OCI-LY7 (cell line): Measurements from ENCODE around the gene KIF21B. TPM values are rescaled to one million over a fixed set of nuclear protein-coding genes. Genes with fewer than 3 reads are reported as not detected.

Source experiments
- BruUV-seq: library from RNA; stranded (reverse); fragments of 400-500 nt; replicated peaks from 2 replicates; lab custom pipeline; 2021; lab: Mats Ljungman, UMichigan
- CTCF ChIA-PET: fragments of 300-600 bp; sonication (Branson Sonifier 250); formaldehyde crosslinking; loops from one replicate; lab custom pipeline; 2022; ENCODE audit warnings: antibody characterized with exemption; ENCODE audit not compliant: unreplicated experiment; lab: Charles Lee
- POLR2A ChIA-PET: fragments of 300-600 bp; sonication (Branson Sonifier 250); formaldehyde crosslinking; loops from one replicate; lab custom pipeline; 2022; ENCODE audit warnings: antibody characterized with exemption; lab: Charles Lee
- DNase-seq: peaks from one replicate; pipeline ENCODE4 v3.0.0-alpha.2; 2015; ENCODE audit warnings: low spot score
- H2AFZ ChIP-seq: fragments of 200-600 bp; sonication (generic), shearing (Covaris generic); 2 replicates; pipeline ENCODE4 v1.6.1; 2014; ENCODE audit warnings: mild to moderate bottlenecking, antibody characterized with exemption, low read length, moderate library complexity
- H3K27ac ChIP-seq: fragments of 200-600 bp; sonication (generic); 2 replicates; pipeline ENCODE4 v1.5.1; 2014; ENCODE audit warnings: mixed run types, low read depth, mild to moderate bottlenecking, moderate library complexity, low read length, inconsistent platforms; ENCODE audit not compliant: poor library complexity, severe bottlenecking
- H3K36me3 ChIP-seq: fragments of 200-600 bp; sonication (generic); 2 replicates; pipeline ENCODE4 v1.6.1; 2014; ENCODE audit warnings: mild to moderate bottlenecking, antibody characterized with exemption, low read length, moderate library complexity, mixed read lengths; ENCODE audit not compliant: insufficient read depth
- H3K4me1 ChIP-seq: fragments of 200-600 bp; sonication (generic); 2 replicates; pipeline ENCODE4 v1.5.1; 2014; ENCODE audit warnings: mild to moderate bottlenecking, low read length; ENCODE audit not compliant: insufficient read depth, poor library complexity, severe bottlenecking
- H3K4me2 ChIP-seq: fragments of 200-600 bp; sonication (generic); 2 replicates; pipeline ENCODE4 v1.6.1; 2014; ENCODE audit warnings: mild to moderate bottlenecking, low read length
- H3K4me3 ChIP-seq: fragments of 200-600 bp; sonication (generic); 2 replicates; pipeline ENCODE4 v1.5.1; 2014; ENCODE audit warnings: mild to moderate bottlenecking, low read depth, low read length; ENCODE audit not compliant: poor library complexity, severe bottlenecking
- H3K79me2 ChIP-seq: fragments of 200-600 bp; sonication (generic); 2 replicates; pipeline ENCODE4 v1.6.1; 2016; ENCODE audit warnings: low read depth, mild to moderate bottlenecking, low read length, moderate library complexity, mixed read lengths; ENCODE audit not compliant: insufficient read depth
- H3K9me2 ChIP-seq: fragments of 200-600 bp; sonication (generic); 2 replicates; pipeline ENCODE4 v1.6.1; 2016; ENCODE audit warnings: mild to moderate bottlenecking, low read length, mixed read lengths; ENCODE audit not compliant: insufficient read depth
- H3K9me3 ChIP-seq: fragments of 200-600 bp; sonication (generic); 2 replicates; pipeline ENCODE4 v1.6.1; 2014; ENCODE audit warnings: mild to moderate bottlenecking, mixed run types, low read length, mixed read lengths
- H4K20me1 ChIP-seq: fragments of 200-600 bp; sonication (generic); 2 replicates; pipeline ENCODE4 v1.6.1; 2014; ENCODE audit warnings: mild to moderate bottlenecking, antibody characterized with exemption, low read length, moderate library complexity, mixed read lengths; ENCODE audit not compliant: insufficient read depth
- EZH2phosphoT487 ChIP-seq: fragments of 200-600 bp; sonication (generic); IDR thresholded peaks from 2 replicates; pipeline ENCODE4 v1.6.1; 2018; ENCODE audit warnings: low read depth, borderline replicate concordance, mild to moderate bottlenecking, mixed run types, antibody characterized with exemption, low read length, moderate library complexity, mixed read lengths
- intact Hi-C: fragments of 100-400 bp; cut with micrococcal nuclease; formaldehyde crosslinking; loops from one replicate; pipeline ENCODE4 v1.10.0; 2022; ENCODE audit not compliant: unreplicated experiment
- total RNA-seq, 2 experiments: library from RNA; depleted of rRNA in 1 of 2; stranded (reverse); fragments of >200 nt in 1 of 2; shearing (Covaris generic) in 1 of 2; gene quantifications; 2 replicates each; pipeline ENCODE4 v1.2.3, GENCODE V29; 2014 to 2022
- TF ChIP-seq, protein P1 (sequence below): fragments of 200-600 bp; sonication (generic); conservative IDR thresholded peaks from 2 replicates; pipeline ENCODE4 v1.5.1; 2014; ENCODE audit warnings: mild to moderate bottlenecking, antibody characterized with exemption, low read length, moderate library complexity, mixed read lengths

Gene KIF21B
- total RNA-seq, 2 experiments from 2014 or later: 30.5 to 65.7 TPM

DNA sequence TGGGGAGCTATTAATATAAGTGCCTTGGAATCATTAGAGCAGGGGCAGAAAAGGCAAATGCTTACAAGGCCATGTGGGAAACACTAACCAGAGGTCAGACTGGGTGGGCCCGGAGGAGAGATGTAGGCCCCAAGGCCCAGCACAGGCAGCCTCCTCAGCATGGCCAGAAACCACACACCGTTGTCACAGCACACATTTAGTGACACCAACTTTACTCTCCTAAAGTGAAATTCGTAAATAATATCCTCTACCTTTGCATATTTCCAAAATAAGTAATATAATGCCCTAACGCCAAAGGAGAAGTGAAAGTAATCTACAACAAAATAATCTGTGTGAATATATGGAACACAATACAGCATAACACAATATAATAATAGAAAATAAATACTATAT, 62.6 kb downstream of the KIF21B start:
- peaks cover 19% of the 10 kb centered on the region for H3K4me1 ChIP-seq
- POLR2A ChIA-PET: interaction anchor here (1.1 kb wide), 1 partner anchor 65 kb away, joined by 4 read pairs; no protein-coding TSS in a partner anchor

DNA sequence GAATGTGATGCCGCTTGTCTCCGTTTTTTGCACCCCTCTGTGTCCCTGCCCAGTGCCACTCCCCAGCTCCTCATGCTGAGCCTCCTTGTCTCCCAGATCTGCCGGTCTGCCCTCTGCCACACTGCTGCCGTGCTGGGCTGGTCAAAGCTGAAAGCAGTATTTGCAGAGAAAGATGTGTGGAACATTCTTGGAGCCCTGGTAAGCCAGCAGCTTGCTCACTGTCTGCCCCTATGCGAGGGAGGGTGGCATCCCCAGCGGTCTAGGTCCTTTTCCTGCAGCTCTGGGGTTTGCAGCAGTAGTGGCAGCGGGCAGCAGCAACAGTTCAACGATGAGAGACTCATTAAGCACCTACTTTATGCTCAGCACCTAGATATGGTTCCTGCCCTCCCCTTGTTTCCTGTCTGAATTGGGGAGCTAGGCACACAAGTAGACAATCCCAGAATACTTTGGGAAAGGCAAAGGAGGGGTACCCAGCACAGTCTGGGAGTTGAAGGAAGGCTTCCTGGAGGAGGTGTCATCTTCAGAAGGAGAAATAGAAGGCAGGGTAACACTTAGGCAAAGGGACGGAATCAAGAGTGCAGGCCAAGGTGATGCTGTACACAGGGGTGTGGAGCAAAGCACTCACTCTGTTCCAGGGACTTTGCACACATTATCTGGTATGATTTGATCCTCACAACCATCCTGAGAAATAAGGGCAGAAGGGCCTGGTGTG, 63.1 kb downstream of the KIF21B start:
- H3K9me2 ChIP-seq: no peaks in the 10 kb centered on the region
- H3K27ac ChIP-seq: no peak overlapping the region
- TF ChIP-seq, protein P1, sequence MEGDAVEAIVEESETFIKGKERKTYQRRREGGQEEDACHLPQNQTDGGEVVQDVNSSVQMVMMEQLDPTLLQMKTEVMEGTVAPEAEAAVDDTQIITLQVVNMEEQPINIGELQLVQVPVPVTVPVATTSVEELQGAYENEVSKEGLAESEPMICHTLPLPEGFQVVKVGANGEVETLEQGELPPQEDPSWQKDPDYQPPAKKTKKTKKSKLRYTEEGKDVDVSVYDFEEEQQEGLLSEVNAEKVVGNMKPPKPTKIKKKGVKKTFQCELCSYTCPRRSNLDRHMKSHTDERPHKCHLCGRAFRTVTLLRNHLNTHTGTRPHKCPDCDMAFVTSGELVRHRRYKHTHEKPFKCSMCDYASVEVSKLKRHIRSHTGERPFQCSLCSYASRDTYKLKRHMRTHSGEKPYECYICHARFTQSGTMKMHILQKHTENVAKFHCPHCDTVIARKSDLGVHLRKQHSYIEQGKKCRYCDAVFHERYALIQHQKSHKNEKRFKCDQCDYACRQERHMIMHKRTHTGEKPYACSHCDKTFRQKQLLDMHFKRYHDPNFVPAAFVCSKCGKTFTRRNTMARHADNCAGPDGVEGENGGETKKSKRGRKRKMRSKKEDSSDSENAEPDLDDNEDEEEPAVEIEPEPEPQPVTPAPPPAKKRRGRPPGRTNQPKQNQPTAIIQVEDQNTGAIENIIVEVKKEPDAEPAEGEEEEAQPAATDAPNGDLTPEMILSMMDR: no peak
- TF ChIP-seq EZH2phosphoT487: no peak
- BruUV-seq: no TSS peak
- POLR2A ChIA-PET: interaction anchor here (1.1 kb wide), 1 partner anchor 66 kb away, joined by 4 read pairs; no protein-coding TSS in a partner anchor
- peaks cover 19% of the 10 kb centered on the region for H3K4me1 ChIP-seq
- H3K79me2 ChIP-seq: no peaks in the 10 kb centered on the region
- no peaks in the 10 kb centered on the region for H3K36me3 ChIP-seq
- peak overlapping the region; percentile 61 for H3K4me2 ChIP-seq
- H4K20me1 ChIP-seq: no peaks in the 10 kb centered on the region
- no peaks in the 10 kb centered on the region for H3K9me3 ChIP-seq
- DNase-seq: no peak
- intact Hi-C loops: no loop called here
- H2AFZ ChIP-seq: peak overlapping the region; percentile 8; the same call in 1 of the 2 replicates
- CTCF ChIA-PET: interaction anchor here (0.5 to 1.4 kb wide), 2 partner anchors 11 to 1228 kb away, joined by 4 read pairs; no protein-coding TSS in a partner anchor
- peak overlapping the region; percentile 22 for H3K4me3 ChIP-seq

More for the DNA sequence above, 62.6 kb downstream of the KIF21B start:
- intact Hi-C loops: no loop called here
- CTCF ChIA-PET: interaction anchor here (0.5 to 1.4 kb wide), 2 partner anchors 10 to 1228 kb away, joined by 4 read pairs; no protein-coding TSS in a partner anchor
- Histone ChIP-seq H2AFZ (peak overlapping the region; percentile 8; the same call in 1 of the 2 replicates), H3K36me3 (no peaks in the 10 kb centered on the region), H4K20me1 (no peaks in the 10 kb centered on the region), H3K27ac (no peak overlapping the region), H3K9me2 (no peaks in the 10 kb centered on the region), H3K9me3 (no peaks in the 10 kb centered on the region), H3K4me3 (peak overlapping the region; percentile 22), H3K4me2 (peak overlapping the region; percentile 61), H3K79me2 (no peaks in the 10 kb centered on the region)
- peak; percentile 25 for DNase-seq
- BruUV-seq: no TSS peak
- no peak for TF ChIP-seq EZH2phosphoT487
- TF ChIP-seq, protein P1: no peak

DNA sequence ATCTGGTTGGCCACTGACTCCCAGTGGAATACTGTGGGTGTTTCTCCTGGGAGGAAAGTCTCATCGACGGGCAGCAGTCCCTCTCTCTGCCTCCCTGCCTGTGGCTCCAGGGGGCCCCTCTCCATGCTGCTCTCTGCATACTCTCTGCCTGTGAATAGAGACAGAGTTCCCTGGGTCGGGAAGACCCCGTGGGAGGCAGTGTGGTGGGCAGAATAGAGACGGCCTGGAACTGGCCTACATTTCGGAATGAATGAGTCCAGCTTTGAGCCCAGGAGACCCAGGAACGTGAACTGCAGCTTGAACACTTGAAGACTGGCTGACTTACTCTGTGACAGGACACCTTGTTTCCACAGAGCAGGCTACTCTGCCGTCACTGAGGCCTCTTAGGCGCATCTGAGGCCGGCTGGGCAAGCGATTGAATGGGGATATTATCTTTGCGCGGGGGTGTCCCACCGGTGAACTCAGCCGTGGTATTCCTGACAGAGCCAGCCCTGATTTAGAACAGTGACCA, 64.0 kb downstream of the KIF21B start:
- intact Hi-C loops: no loop called here
- Histone ChIP-seq H3K4me3 (no peak overlapping the region), H3K79me2 (no peaks in the 10 kb centered on the region), H3K4me1 (peaks cover 19% of the 10 kb centered on the region), H4K20me1 (no peaks in the 10 kb centered on the region), H3K4me2 (no peak overlapping the region), H2AFZ (no peak overlapping the region), H3K9me3 (no peaks in the 10 kb centered on the region), H3K36me3 (no peaks in the 10 kb centered on the region), H3K9me2 (no peaks in the 10 kb centered on the region), H3K27ac (no peak overlapping the region)
- ChIA-PET POLR2A (no interaction called here), CTCF (no interaction called here)
- no peak for DNase-seq
- BruUV-seq: no TSS peak
- TF ChIP-seq, protein P1: no peak
- TF ChIP-seq EZH2phosphoT487: no peak
